Esophagus muscularis mucosa (tissue), 3 donors: ENCODE measurements around the gene EBF3.

ENCODE experiments used
- EP300 ChIP-seq: sonication (generic); formaldehyde crosslinking; IDR thresholded peaks from one replicate; pipeline ENCODE4 v1.6.1; 2017; ENCODE audit warnings: antibody characterized with exemption
- TF ChIP-seq, protein P1 (sequence below), 3 experiments: fragments of 200-600 bp in 2 of 3; fragments of 450-650 bp in 1 of 3; sonication (generic) in 2 of 3; IDR thresholded peaks; one replicate each; pipeline ENCODE4 v1.5.1; 2017 to 2019; ENCODE audit warnings: antibody characterized with exemption in 3 of 3, mild to moderate bottlenecking in 2 of 3, moderate library complexity in 1 of 3

DNA sequence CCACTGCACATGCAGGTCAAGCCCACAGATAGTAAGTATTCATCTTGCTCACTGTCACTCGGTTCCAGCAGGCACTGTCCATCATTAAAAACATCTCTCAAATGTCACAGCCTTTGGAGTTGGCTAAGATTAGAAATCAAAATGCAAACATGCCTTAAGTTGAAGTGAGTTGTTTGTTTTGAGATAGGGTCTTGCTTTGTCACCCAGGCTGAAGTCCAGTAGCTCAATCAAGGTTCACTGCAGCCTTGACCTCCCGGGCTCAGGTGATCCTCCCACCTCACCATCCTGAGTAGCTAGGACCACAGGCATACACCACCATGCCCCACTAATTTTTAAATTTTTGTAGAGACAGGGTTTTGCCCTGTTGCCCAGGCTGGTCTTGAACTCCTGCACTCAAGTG lies 98.1 kb downstream of the EBF3 start:
- TF ChIP-seq, protein P1, sequence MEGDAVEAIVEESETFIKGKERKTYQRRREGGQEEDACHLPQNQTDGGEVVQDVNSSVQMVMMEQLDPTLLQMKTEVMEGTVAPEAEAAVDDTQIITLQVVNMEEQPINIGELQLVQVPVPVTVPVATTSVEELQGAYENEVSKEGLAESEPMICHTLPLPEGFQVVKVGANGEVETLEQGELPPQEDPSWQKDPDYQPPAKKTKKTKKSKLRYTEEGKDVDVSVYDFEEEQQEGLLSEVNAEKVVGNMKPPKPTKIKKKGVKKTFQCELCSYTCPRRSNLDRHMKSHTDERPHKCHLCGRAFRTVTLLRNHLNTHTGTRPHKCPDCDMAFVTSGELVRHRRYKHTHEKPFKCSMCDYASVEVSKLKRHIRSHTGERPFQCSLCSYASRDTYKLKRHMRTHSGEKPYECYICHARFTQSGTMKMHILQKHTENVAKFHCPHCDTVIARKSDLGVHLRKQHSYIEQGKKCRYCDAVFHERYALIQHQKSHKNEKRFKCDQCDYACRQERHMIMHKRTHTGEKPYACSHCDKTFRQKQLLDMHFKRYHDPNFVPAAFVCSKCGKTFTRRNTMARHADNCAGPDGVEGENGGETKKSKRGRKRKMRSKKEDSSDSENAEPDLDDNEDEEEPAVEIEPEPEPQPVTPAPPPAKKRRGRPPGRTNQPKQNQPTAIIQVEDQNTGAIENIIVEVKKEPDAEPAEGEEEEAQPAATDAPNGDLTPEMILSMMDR (IDR thresholded peaks at IDR 0.05): no peak
- no peak for TF ChIP-seq EP300
